ENCODE data around the gene TRIM67. TPM values are rescaled to one million over a fixed set of nuclear protein-coding genes. Genes with fewer than 3 reads are reported as not detected.

The TRIM67 gene
- total RNA-seq, 1 experiment from 2014 or later, result 0.08 TPM

DNA sequence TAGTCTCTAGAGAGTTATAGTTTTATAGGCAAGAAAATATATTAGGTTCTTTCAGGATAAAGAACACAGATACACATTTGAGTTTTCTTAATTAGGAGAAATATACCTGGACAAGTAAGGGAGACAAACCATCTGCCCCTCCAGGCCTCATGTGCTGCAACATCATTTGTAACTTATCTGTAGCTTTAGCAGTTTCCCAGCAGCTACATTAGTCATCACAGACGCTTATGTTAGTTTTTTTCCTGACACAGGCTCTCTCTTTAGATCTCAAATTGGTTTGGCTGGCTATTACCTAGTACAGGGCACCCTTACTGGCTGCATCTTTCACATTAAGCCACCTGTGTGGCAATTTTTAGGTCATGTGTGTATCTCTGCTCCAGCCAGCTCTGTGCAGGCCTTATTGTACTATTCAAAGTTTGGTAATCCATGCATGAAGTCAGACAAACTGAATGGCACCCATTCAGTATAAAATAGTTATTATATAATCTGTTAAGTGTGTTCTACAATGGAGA is 105.0 kb downstream of the TRIM67 start:
- H3K4me1 ChIP-seq (ENCODE audit: control insufficient read depth, insufficient read depth, low read length), result no peaks in the 10 kb centered on the region
- DNase-seq (ENCODE audit: low read depth, low spot score) (no peak), ATAC-seq (no peak)
- BruUV-seq (replicated peaks), result no TSS peak
- ChIA-PET POLR2A (no interaction called here), CTCF (no interaction called here)
- no peak for TF ChIP-seq TCF7L2 (IDR thresholded peaks at IDR 0.05; ENCODE audit: low read depth, low read length)
- no peak for TF ChIP-seq REST (IDR thresholded peaks at IDR 0.05; ENCODE audit: insufficient read depth in 1 of 2, low read depth in 2 of 2, low read length in 1 of 2)
- TF ChIP-seq POLR2AphosphoS5 (IDR thresholded peaks at IDR 0.05; ENCODE audit: low read depth, low read length), result no peak
- no peak for TF ChIP-seq SIN3A (IDR thresholded peaks at IDR 0.05; ENCODE audit: borderline replicate concordance, insufficient read depth, low read depth, low read length)
- TF ChIP-seq, protein P1, sequence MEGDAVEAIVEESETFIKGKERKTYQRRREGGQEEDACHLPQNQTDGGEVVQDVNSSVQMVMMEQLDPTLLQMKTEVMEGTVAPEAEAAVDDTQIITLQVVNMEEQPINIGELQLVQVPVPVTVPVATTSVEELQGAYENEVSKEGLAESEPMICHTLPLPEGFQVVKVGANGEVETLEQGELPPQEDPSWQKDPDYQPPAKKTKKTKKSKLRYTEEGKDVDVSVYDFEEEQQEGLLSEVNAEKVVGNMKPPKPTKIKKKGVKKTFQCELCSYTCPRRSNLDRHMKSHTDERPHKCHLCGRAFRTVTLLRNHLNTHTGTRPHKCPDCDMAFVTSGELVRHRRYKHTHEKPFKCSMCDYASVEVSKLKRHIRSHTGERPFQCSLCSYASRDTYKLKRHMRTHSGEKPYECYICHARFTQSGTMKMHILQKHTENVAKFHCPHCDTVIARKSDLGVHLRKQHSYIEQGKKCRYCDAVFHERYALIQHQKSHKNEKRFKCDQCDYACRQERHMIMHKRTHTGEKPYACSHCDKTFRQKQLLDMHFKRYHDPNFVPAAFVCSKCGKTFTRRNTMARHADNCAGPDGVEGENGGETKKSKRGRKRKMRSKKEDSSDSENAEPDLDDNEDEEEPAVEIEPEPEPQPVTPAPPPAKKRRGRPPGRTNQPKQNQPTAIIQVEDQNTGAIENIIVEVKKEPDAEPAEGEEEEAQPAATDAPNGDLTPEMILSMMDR (IDR thresholded peaks at IDR 0.05), result no peak
- in situ Hi-C loops (cut with HindIII; ENCODE audit: low pct_unique_long_range_greater_than_20kb, low sequenced_read_pairs) (no loop called here), intact Hi-C loops (cut with micrococcal nuclease; ENCODE audit: unreplicated experiment) (no loop called here)
- no peak overlapping the region for H3K27ac ChIP-seq (ENCODE audit: low read length)
- no peaks in the 10 kb centered on the region for H3K27me3 ChIP-seq (ENCODE audit: control insufficient read depth, insufficient read depth, low read length)
- no peaks in the 10 kb centered on the region for H3K9me3 ChIP-seq (ENCODE audit: control insufficient read depth, insufficient read depth, low read depth, low read length)
- H3K4me3 ChIP-seq (ENCODE audit: low read depth in 2 of 2, low read length in 2 of 2), result no peak overlapping the region
- H3K36me3 ChIP-seq (ENCODE audit: control insufficient read depth, insufficient read depth, low read length), result peaks cover 34% of the 10 kb centered on the region

Other genes starting within 250 kb of the TRIM67 start
- gene TTC13, start 183.2 kb upstream of the TRIM67 start, total RNA-seq (2021; ENCODE audit: unreplicated experiment), result 19.0 TPM
- gene ARV1, start 183.0 kb upstream of the TRIM67 start, total RNA-seq (2021; ENCODE audit: unreplicated experiment), result 25.9 TPM
- gene FAM89A, start 121.8 kb upstream of the TRIM67 start, total RNA-seq (2021; ENCODE audit: unreplicated experiment), result 2.2 TPM
- gene GNPAT, start 79.2 kb downstream of the TRIM67 start, total RNA-seq (2021; ENCODE audit: unreplicated experiment), result 42.5 TPM
- gene EXOC8, start 175.8 kb downstream of the TRIM67 start, total RNA-seq (2021; ENCODE audit: unreplicated experiment), result 14.0 TPM
- 20.0 TPM for gene SPRTN, start 176.2 kb downstream of the TRIM67 start, total RNA-seq (2021; ENCODE audit: unreplicated experiment)

Data from Panc1 (cell line).